Sigmoid colon (tissue), 7 donors: ENCODE results near the gene SMC2. TPM values are rescaled to one million over a fixed set of nuclear protein-coding genes. Genes with fewer than 3 reads are reported as not detected.

ENCODE experiments used
- DNase-seq: peaks from one replicate; pipeline ENCODE4 v3.0.0-alpha.2; 2019
- H3K27ac ChIP-seq, 4 donors: fragments of 200-600 bp; sonication (generic); one replicate each; pipeline ENCODE4 v1.5.1; 2016 to 2019; ENCODE audit warnings: mild to moderate bottlenecking in 1 of 4
- H3K27me3 ChIP-seq, 3 donors: fragments of 200-600 bp; sonication (generic); one replicate each; pipeline ENCODE4 v1.5.1; 2019; ENCODE audit warnings: mild to moderate bottlenecking in 1 of 3
- H3K36me3 ChIP-seq, 4 donors: fragments of 200-600 bp; sonication (generic); one replicate each; pipeline ENCODE4 v1.5.1; 2016 to 2019
- H3K4me1 ChIP-seq, 4 donors: fragments of 200-600 bp; sonication (generic); one replicate each; pipeline ENCODE4 v1.5.1; 2017 to 2019
- H3K4me3 ChIP-seq, 4 donors: fragments of 200-600 bp; sonication (generic); one replicate each; pipeline ENCODE4 v1.5.1; 2017 to 2019; ENCODE audit warnings: mild to moderate bottlenecking in 2 of 4, moderate library complexity in 1 of 4
- H3K9me3 ChIP-seq, 4 donors: fragments of 200-600 bp in 3 of 4; sonication (generic) in 3 of 4; one replicate each; pipeline versions ENCODE4 v1.5.1 to v1.6.1; 2013 to 2019
- EP300 ChIP-seq, 4 donors: sonication (generic); formaldehyde crosslinking; IDR thresholded peaks; one replicate each; pipeline ENCODE4 v1.6.1; 2017; ENCODE audit warnings: antibody characterized with exemption in 4 of 4
- POLR2A ChIP-seq, 2 donors: fragments of 450-650 bp; IDR thresholded peaks; one replicate each; pipeline ENCODE4 v1.6.1; 2016; ENCODE audit warnings: antibody characterized with exemption in 2 of 2, mild to moderate bottlenecking in 2 of 2, moderate library complexity in 2 of 2
- POLR2AphosphoS5 ChIP-seq, 4 donors: sonication (generic); formaldehyde crosslinking; IDR thresholded peaks; one replicate each; pipeline ENCODE4 v1.6.1; 2017; ENCODE audit warnings: antibody characterized with exemption in 4 of 4
- WGBS, 2 donors: extraction: QIAGEN DNeasy Blood & Tissue Kit; methylation state at CpG; one replicate each; pipeline ENCODE4 v1.1.7; 2013; 5-methylcytosine and 5-hydroxymethylcytosine counted together
- intact Hi-C: fragments of 100-400 bp; cut with DNase I; formaldehyde crosslinking; loops from one replicate; pipeline ENCODE4 v1.15.1; 2023
- polyA plus RNA-seq, 3 donors: library from polyadenylated mRNA; stranded (reverse); fragments of 200-250 nt; gene quantifications; one replicate each; pipeline ENCODE4 v1.2.3, GENCODE V29; 2013
- total RNA-seq, 4 donors: library from RNA; depleted of rRNA; stranded (reverse); fragments of >200 nt; gene quantifications; one replicate each; pipeline ENCODE4 v1.1.0, GENCODE V29; 2016
- TF ChIP-seq, protein P1 (sequence below), 4 experiments: fragments of 450-650 bp in 3 of 4; fragments of 200-600 bp in 1 of 4; IDR thresholded peaks; one replicate each; pipeline ENCODE4 v1.5.1; 2016 to 2019; ENCODE audit warnings: antibody characterized with exemption in 4 of 4, mild to moderate bottlenecking in 3 of 4, moderate library complexity in 2 of 4
- donor health status: healthy with polysubstance abuse.
- donor health status: Bipolar disorder and iron deficiency.
- donor health status: healthy.

SMC2 gene
- total and polyA plus RNA-seq, 7 donors, result 2.4 to 8.6 (median 7.8) TPM

DNA sequence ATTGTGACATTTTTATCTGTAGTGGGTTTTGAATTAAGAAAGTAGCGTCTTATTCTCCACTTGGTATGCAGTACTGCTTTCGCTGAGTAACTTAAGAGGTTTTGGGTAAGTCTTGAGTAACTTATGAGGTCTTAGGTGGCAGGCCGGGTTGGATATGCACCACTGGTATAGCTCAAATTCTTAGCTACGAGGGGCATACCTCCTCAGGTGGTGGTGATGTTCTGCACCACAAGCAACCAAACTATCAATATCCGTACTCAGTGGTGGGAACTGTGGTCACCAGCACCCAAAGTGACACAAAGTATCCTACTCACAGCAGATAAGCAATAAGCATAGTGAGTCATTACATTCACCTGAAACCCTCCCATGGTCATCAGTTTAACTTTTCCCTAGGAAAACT, 13.7 kb downstream of the SMC2 start:
- no peak overlapping the region for H3K27ac ChIP-seq
- no peak overlapping the region for H3K4me3 ChIP-seq
- H3K27me3 ChIP-seq, result no peaks in the 10 kb centered on the region
- DNase-seq, result no peak
- TF ChIP-seq POLR2AphosphoS5 (IDR thresholded peaks at IDR 0.05), result no peak
- TF ChIP-seq EP300 (IDR thresholded peaks at IDR 0.05), result no peak
- TF ChIP-seq, protein P1, sequence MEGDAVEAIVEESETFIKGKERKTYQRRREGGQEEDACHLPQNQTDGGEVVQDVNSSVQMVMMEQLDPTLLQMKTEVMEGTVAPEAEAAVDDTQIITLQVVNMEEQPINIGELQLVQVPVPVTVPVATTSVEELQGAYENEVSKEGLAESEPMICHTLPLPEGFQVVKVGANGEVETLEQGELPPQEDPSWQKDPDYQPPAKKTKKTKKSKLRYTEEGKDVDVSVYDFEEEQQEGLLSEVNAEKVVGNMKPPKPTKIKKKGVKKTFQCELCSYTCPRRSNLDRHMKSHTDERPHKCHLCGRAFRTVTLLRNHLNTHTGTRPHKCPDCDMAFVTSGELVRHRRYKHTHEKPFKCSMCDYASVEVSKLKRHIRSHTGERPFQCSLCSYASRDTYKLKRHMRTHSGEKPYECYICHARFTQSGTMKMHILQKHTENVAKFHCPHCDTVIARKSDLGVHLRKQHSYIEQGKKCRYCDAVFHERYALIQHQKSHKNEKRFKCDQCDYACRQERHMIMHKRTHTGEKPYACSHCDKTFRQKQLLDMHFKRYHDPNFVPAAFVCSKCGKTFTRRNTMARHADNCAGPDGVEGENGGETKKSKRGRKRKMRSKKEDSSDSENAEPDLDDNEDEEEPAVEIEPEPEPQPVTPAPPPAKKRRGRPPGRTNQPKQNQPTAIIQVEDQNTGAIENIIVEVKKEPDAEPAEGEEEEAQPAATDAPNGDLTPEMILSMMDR (IDR thresholded peaks at IDR 0.05), result no peak
- TF ChIP-seq POLR2A (IDR thresholded peaks at IDR 0.05), result no peak
- peaks cover 0 to 69% (median 13%) of the 10 kb centered on the region in 4 donors for H3K36me3 ChIP-seq
- WGBS, 2 donors, result 94 to 95% methylated on average over 5 of the region's 5 CpGs
- intact Hi-C loops, result no loop called here
- H3K9me3 ChIP-seq, result no peaks in the 10 kb centered on the region
- H3K4me1 ChIP-seq, result no peaks in the 10 kb centered on the region

DNA sequence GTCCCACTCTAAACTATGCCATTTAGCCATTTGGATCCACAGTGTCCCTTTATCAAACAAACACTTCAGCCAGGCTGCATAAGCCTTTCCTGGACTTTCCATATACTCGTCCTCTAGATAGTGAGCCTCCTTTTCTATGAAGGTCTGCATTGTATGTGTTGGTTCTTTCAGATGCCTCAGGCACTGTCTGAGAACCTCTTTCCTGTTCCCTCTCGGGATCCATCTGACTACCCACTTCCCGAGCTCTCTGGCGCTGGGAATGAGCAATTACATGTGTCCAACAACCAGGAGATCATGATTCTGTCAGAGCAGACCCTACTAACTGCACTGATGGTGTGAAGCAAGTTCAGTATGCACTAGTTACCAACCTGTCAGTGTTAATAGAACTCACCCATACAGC, 14.2 kb downstream of the SMC2 start:
- Histone ChIP-seq H3K36me3 (peaks cover 0 to 66% (median 11%) of the 10 kb centered on the region in 4 donors), H3K4me3 (no peak overlapping the region), H3K9me3 (no peaks in the 10 kb centered on the region), H3K27ac (no peak overlapping the region), H3K27me3 (no peaks in the 10 kb centered on the region), H3K4me1 (no peaks in the 10 kb centered on the region)
- intact Hi-C loops, result no loop called here
- no peak for DNase-seq
- WGBS, 2 donors, result 94 to 95% methylated on average over 4 of the region's 4 CpGs
- TF ChIP-seq, protein P1 (IDR thresholded peaks at IDR 0.05), result no peak
- TF ChIP-seq EP300 (IDR thresholded peaks at IDR 0.05) (no peak), POLR2A (IDR thresholded peaks at IDR 0.05) (no peak), POLR2AphosphoS5 (IDR thresholded peaks at IDR 0.05) (no peak)

DNA sequence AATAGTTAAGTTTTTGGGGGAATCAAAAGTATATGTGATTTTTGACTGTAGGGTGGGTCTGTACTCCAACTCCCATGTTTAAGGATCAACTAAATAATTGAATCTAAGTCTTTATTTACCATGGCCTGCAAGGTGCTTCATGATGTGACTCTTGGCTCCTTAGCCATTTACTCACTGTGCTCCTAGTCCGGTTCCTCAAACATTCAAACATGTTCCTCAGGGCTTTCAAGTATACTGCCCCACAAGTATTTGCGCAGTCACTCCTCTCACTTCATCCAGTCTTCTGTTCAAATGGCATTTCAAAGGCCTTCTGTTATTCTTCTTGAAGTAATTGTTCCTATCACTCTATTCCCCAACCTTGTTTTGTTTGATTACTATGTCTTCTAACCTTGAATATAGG, 16.4 kb downstream of the SMC2 start:
- no peak overlapping the region for H3K4me3 ChIP-seq
- no peak for DNase-seq
- WGBS, 2 donors, result 97 to 99% methylated on average over 2 of the region's 2 CpGs
- no peaks in the 10 kb centered on the region for H3K4me1 ChIP-seq
- intact Hi-C loops, result no loop called here
- H3K36me3 ChIP-seq, result peaks cover 0 to 66% (median 7%) of the 10 kb centered on the region in 4 donors
- H3K27ac ChIP-seq, result no peak overlapping the region
- no peak for TF ChIP-seq EP300 (IDR thresholded peaks at IDR 0.05)
- TF ChIP-seq, protein P1 (IDR thresholded peaks at IDR 0.05), result no peak
- H3K27me3 ChIP-seq, result no peaks in the 10 kb centered on the region
- H3K9me3 ChIP-seq, result no peaks in the 10 kb centered on the region

DNA sequence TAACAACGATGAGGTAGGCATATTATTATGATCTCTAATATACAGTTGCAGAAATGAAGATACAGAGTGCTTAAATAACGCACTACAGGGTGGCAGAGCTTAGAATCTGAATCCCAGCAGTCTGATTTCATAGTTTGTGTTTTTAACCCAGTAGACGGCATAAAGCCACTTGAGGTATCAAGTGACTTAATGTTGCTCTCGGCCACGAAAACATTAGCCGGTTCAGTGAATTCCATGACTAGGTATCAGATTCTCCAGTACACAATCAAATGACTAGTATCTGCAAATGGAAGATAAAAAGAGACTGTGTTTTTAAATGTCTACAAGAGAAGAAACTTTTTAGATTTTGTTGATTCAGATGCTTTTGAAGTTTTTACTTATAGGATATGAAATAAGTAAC, 24.8 kb downstream of the SMC2 start:
- H3K36me3 ChIP-seq, result peaks cover 0 to 73% (median 4%) of the 10 kb centered on the region in 4 donors
- intact Hi-C loops, result no loop called here
- H3K27me3 ChIP-seq, result no peaks in the 10 kb centered on the region
- H3K9me3 ChIP-seq, result no peaks in the 10 kb centered on the region
- no peak for DNase-seq
- H3K27ac ChIP-seq, result no peak overlapping the region
- TF ChIP-seq POLR2A (IDR thresholded peaks at IDR 0.05) (no peak), POLR2AphosphoS5 (IDR thresholded peaks at IDR 0.05) (no peak), EP300 (IDR thresholded peaks at IDR 0.05) (no peak)
- TF ChIP-seq, protein P1 (IDR thresholded peaks at IDR 0.05), result no peak
- 81 to 90% methylated on average over 6 of the region's 6 CpGs for WGBS, 2 donors
- no peaks in the 10 kb centered on the region for H3K4me1 ChIP-seq
- no peak overlapping the region for H3K4me3 ChIP-seq

DNA sequence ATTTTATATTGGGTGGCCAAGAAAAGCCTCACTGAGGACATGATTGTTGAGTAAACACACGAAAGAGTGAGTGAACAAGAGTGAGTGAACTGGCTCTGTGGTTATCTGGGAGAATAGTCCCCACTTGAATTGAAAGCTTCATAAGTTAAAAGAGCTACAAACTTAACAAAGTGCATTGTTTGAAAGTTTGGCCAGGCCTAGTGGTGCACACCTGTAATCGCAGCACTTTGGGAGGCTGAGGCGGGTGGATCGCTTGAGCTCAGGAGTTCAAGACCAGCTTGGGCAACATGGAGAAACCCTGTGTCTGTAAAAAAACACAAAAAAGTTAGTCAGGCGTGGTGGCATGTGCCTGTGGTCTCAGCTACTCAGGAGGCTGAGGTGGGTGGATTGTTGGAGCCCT, 26.9 kb downstream of the SMC2 start:
- no peak for DNase-seq
- no peaks in the 10 kb centered on the region for H3K27me3 ChIP-seq
- no peak overlapping the region for H3K27ac ChIP-seq
- no peaks in the 10 kb centered on the region for H3K4me1 ChIP-seq
- H3K9me3 ChIP-seq, result no peaks in the 10 kb centered on the region
- no peak overlapping the region for H3K4me3 ChIP-seq
- peaks cover 0 to 72% (median 4%) of the 10 kb centered on the region in 4 donors for H3K36me3 ChIP-seq
- TF ChIP-seq POLR2AphosphoS5 (IDR thresholded peaks at IDR 0.05) (no peak), EP300 (IDR thresholded peaks at IDR 0.05) (no peak), POLR2A (IDR thresholded peaks at IDR 0.05) (no peak)
- TF ChIP-seq, protein P1 (IDR thresholded peaks at IDR 0.05), result no peak
- intact Hi-C loops, result no loop called here
- WGBS, 2 donors, result 96 to 97% methylated on average over 5 of the region's 5 CpGs
